ENCODE data around the gene TMED3.
"Not testable (repeated sequence)": the region's sequence is repeated elsewhere in the genome, so short reads cannot be mapped to it uniquely, and the experiment has no call there.

The TMED3 gene

DNA sequence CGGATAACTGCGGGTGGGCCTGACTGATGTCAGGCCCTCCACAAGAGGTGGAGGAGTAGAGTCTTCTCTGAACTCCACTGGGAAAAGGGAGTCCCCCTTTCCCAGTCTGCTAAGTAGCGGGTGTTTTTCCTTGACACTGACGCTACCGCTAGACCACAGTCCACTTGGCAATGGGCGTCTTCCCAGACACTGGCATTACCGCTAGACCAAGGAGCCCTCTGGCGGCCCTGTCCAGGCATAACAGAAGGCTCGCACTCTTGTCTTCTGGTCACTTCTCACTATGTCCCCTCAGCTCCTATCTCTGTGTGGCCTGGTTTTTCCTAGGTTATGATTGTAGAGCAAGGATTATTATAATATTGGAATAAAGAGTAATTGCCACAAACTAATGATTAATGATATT lies 9.1 kb downstream of the TMED3 start:
- not testable (repeated sequence) for DNase-seq

DNA sequence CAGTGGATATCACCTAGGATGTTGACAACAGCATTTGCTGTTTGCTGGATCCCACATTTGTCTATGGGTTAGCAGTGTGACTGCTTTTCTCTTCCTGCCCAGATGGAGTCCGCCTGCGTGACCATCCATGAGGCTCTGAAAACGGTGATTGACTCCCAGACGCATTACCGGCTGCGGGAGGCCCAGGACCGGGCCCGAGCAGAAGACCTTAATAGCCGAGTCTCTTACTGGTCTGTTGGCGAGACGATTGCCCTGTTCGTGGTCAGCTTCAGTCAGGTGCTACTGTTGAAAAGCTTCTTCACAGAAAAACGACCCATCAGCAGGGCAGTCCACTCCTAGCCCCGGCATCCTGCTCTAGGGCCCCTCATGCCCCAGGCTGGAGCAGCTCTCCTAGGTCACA lies 11.0 kb downstream of the TMED3 start:
- DNase-seq: no peak

- DNase-seq: no peak
These were observed 11.4 kb downstream of the TMED3 start for GRCh38 chr15:79322306-79322705.

DNA sequence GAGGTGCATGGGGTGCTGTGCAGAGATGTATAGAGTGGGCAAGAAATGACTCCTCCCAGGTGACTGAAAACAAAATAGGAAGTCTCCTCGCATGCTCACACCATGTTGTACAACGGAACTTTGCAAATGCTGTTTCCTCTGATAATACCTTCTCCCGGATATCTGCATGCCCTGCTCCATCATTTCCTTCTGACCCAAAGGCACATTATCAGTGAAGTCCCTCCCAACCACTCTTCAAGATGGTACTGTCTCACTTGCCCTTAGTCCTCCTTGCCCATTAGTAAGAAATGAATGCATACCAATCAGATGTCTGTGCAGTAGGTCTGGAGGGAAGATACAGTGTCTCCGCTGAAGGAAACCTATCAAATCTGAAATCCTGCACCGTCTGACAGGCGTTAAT lies 12.0 kb downstream of the TMED3 start:
- DNase-seq: no peak

GRCh38 chr15:79329171-79329611 lies 18.3 kb downstream of the TMED3 start:
- no peak for DNase-seq

DNA sequence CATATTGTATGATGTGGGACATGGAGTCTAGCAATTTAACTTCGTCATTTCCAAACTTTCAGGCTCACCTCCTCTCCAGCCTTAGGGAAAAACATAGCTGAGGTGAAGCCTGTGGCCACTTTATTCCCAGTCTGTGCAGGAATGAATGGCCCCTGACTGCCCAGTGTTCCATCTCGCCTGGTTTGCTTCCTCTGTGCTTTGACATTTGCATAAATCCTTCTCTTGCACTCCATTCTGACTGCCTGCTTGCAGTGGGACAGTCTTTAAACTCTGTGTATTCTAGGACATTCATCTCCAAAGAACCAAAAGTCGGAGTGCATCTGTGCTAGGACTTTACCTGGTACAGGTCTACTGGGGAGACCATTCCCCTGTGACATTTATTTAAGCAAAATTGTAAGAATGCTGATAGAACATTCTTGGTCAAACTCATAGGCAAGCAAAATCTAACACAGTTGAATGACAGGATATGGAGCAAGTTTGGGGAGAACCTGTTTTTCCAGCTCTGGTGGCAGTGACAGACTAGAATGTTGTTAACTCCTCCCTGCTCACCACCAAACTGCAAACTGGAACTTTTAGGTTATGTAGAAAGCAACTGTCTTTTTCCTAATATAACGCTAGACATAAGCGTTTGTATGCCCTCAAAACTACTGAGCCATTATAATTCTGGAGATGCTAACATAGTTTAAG lies 22.1 kb downstream of the TMED3 start:
- DNase-seq: no peak

DNA sequence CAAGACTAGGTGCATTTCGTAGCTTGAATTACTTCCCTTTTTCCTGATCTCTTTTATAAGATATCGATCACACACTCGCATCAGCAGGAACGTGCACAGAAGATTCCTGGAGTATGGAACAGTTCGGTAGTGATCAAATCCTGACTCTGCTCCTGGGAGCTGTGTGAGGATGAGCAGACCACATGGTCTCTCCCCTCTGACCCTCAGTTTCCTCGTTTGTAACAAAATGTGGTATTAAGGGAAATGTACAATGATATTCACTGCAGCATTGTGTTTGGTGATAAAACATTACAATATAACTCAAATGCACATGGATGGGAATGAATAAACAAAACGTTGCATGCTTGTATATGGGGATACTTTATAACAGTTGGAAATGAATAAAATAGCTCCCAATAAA lies 26.7 kb downstream of the TMED3 start:
- DNase-seq: no peak

GRCh38 chr15:79339588-79340314 lies 28.8 kb downstream of the TMED3 start:
- no peak for DNase-seq

DNA sequence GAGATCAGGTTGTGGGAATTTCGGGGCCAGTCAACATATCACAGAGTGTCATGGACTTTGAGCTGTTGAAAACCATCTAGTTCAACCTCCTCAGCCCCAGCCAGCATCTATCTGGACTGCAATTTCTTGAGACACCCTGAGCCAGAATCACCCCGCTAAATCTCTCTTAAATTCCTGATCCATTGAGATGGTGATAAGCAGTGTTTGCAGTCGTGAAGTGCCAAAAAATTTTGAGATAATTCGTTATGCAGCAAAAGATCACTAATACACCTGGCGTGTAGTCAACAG lies 29.3 kb downstream of the TMED3 start:
- DNase-seq: no peak

- no peak for DNase-seq
These were observed 30.5 kb downstream of the TMED3 start for GRCh38 chr15:79341396-79341795.

GRCh38 chr15:79349525-79349924 lies 38.6 kb downstream of the TMED3 start:
- no peak for DNase-seq

GRCh38 chr15:79352206-79352605 lies 41.3 kb downstream of the TMED3 start:
- DNase-seq: no peak

GRCh38 chr15:79357566-79357965 lies 46.7 kb downstream of the TMED3 start:
- DNase-seq: no peak

- no peak for DNase-seq
These were observed 47.2 kb downstream of the TMED3 start for GRCh38 chr15:79358069-79358468.

- no peak for DNase-seq
These were observed 53.8 kb downstream of the TMED3 start for GRCh38 chr15:79364571-79365240.

- DNase-seq: no peak
These were observed 54.9 kb downstream of the TMED3 start for GRCh38 chr15:79365765-79366164.

DNA sequence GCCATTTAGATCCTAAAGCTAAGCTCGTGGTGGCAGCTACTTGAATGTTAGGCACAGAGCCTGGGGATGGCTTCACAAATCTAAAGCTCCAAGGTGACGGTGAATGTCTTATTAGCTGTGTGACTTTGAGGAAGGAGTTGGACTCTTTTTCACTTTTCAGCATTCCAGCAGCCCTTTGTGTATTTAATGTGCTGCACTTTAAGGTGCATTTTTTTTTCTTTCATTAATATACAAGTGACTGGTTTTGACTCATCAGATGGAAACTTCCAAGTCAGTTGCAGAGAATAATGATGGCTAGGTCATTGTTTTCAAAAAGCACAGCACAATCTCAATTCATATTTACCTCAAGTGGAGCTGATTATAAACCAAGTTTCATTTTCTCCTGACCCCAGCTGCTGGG lies 55.8 kb downstream of the TMED3 start:
- DNase-seq: no peak

GRCh38 chr15:79370716-79371115 lies 59.8 kb downstream of the TMED3 start:
- DNase-seq: no peak

DNA sequence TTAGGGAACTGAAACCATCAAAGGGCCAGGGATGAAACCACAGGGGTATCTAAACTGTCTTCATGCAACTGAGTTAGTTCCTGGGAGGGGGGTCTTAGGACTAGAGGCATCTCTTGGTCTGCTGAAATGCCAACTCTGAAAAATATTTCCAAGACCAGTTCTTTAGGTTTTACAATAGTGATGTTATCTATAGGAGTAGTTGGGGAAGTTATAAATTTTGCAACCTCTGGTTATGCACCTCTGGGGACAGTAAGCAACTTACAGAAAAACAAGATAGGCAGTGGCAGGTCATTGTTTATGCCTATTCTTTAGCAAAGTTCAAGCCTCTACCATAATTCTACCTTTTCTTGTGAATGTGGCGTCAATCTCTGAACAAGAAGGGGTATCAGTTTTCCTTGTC lies 60.7 kb downstream of the TMED3 start:
- DNase-seq: no peak

GRCh38 chr15:79372428-79372827 lies 61.5 kb downstream of the TMED3 start:
- no peak for DNase-seq
